Neural progenitor cell (in vitro differentiated cells): ENCODE data around the gene SHFL.

Experiments
- CTCF ChIP-seq: fragments of 200-600 bp; sonication (generic); IDR thresholded peaks from 2 replicates; pipeline ENCODE4 v1.5.1; 2017; ENCODE audit warnings: antibody characterized with exemption, mild to moderate bottlenecking
- EZH2 ChIP-seq: fragments of 200-600 bp; sonication (generic); IDR thresholded peaks from 2 replicates; pipeline ENCODE4 v1.6.1; 2017; ENCODE audit warnings: antibody characterized with exemption, mild to moderate bottlenecking, moderate library complexity
- EZH2phosphoT487 ChIP-seq: fragments of 200-600 bp; sonication (generic); IDR thresholded peaks from 2 replicates; pipeline ENCODE4 v1.6.1; 2017; ENCODE audit warnings: antibody characterized with exemption

- TF ChIP-seq CTCF: no peak
- TF ChIP-seq EZH2: no peak
- TF ChIP-seq EZH2phosphoT487: no peak
These were observed 6.7 kb downstream of the SHFL start for GRCh38 chr19:10092648-10093294.
